ENCODE measurements around the gene DHRS11. TPM values are rescaled to one million over a fixed set of nuclear protein-coding genes. Genes with fewer than 3 reads are reported as not detected.

The DHRS11 gene
- total and polyA plus RNA-seq, 10 of the 15 experiments (the other 5 are each of a cell fraction or from before 2014, with no cell fraction given) = 3.4 to 23.0 (median 14.5) TPM

DNA sequence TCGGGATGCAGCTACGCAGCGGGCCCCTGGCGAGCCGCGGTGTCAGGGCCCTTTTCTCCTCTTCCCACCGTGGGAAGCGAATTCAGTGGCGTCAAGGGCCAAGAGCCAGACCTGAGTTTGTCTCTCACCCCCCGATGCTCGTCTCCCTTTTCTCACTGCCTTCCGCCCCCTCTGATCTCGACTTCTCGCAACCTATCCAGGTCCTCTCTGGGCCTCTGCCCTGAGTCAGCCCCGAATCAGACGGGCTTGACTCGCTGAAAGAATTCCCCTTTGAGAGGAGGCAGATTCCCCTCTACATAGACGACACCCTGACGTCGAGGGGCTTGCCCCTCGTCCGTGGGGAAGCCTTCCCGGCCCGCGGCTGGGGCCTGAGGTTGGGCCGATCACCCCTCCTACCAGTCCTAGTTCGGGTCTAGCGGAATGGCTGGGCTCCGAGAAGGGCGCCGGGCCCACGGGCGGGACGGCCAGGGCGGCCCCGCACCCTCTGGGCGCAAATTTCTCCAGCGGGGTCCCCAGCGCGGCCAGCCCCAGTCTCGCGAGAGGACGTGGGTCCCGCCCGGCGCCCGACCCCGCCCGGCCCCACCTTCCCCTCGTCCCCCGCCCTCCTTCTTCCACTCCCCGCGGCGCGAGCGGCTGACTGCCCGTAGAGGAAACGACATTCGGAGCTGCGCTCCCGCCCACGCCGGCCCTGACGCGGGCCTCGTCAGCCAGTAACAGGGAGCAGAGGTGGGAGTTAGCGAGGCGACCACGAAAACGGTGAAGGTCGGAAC lies 47.2 kb upstream of the DHRS11 start, which contains the start of gene GGNBP2 (continued):
- TF ChIP-seq HDAC6 (IDR thresholded peaks at IDR 0.05; ENCODE audit: unreplicated experiment) (peak; percentile 19), KDM1A (IDR thresholded peaks at IDR 0.05; ENCODE audit: borderline replicate concordance) (no peak), RAD51 (IDR thresholded peaks at IDR 0.05) (no peak), HDAC2 (IDR thresholded peaks at IDR 0.05) (no peak), TAF1 (IDR thresholded peaks at IDR 0.05; ENCODE audit: borderline replicate concordance, low read depth, low read length) (peak; percentile 66; the same call in 1 of the 2 replicates), IKZF1 (conservative IDR thresholded peaks at IDR 0.05) (peak; percentile 99), PAX5 (IDR thresholded peaks at IDR 0.05; ENCODE audit: borderline replicate concordance, low read depth, low read length) (no peak), YY1 (IDR thresholded peaks at IDR 0.05; ENCODE audit: low read depth, low read length) (0 out of 2 replicates have a peak, but pooled peaks have one; percentile 38)
- TF ChIP-seq, protein P1, sequence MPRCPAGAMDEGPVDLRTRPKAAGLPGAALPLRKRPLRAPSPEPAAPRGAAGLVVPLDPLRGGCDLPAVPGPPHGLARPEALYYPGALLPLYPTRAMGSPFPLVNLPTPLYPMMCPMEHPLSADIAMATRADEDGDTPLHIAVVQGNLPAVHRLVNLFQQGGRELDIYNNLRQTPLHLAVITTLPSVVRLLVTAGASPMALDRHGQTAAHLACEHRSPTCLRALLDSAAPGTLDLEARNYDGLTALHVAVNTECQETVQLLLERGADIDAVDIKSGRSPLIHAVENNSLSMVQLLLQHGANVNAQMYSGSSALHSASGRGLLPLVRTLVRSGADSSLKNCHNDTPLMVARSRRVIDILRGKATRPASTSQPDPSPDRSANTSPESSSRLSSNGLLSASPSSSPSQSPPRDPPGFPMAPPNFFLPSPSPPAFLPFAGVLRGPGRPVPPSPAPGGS (IDR thresholded peaks at IDR 0.05; ENCODE audit: borderline replicate concordance, insufficient read depth, low read depth, low read length, poor library complexity, severe bottlenecking) = peak; percentile 3
- TF ChIP-seq, protein P2, sequence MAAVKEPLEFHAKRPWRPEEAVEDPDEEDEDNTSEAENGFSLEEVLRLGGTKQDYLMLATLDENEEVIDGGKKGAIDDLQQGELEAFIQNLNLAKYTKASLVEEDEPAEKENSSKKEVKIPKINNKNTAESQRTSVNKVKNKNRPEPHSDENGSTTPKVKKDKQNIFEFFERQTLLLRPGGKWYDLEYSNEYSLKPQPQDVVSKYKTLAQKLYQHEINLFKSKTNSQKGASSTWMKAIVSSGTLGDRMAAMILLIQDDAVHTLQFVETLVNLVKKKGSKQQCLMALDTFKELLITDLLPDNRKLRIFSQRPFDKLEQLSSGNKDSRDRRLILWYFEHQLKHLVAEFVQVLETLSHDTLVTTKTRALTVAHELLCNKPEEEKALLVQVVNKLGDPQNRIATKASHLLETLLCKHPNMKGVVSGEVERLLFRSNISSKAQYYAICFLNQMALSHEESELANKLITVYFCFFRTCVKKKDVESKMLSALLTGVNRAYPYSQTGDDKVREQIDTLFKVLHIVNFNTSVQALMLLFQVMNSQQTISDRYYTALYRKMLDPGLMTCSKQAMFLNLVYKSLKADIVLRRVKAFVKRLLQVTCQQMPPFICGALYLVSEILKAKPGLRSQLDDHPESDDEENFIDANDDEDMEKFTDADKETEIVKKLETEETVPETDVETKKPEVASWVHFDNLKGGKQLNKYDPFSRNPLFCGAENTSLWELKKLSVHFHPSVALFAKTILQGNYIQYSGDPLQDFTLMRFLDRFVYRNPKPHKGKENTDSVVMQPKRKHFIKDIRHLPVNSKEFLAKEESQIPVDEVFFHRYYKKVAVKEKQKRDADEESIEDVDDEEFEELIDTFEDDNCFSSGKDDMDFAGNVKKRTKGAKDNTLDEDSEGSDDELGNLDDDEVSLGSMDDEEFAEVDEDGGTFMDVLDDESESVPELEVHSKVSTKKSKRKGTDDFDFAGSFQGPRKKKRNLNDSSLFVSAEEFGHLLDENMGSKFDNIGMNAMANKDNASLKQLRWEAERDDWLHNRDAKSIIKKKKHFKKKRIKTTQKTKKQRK (IDR thresholded peaks at IDR 0.05; ENCODE audit: low read depth, low read length) = no peak
